Measurements from ENCODE around the gene GNS. TPM values are rescaled to one million over a fixed set of nuclear protein-coding genes. Genes with fewer than 3 reads are reported as not detected.

GNS gene
- total RNA-seq, 1 donor from 2014 or later: 188 TPM

DNA sequence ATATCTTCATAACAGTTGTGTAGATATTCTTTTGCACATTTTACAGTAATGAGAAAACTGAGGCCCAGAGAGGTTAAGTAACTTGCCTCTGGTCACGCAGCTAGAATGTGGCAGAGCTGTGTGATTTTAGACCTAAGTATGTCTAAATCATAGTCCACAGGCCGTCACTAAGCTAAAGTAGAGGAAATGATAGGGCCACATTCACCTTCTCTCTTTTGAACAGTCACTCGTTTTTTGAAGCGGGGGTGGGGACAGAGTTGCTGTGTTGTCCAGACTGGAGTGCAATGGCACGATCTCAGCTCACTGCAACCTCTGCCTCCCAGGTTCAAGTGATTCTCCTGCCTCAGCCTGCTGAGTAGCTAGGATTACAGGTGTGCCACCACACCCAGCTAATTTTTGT is 80.4 kb downstream of the GNS start:
- peaks cover 4% of the 10 kb centered on the region for H3K36me3 ChIP-seq
- TF ChIP-seq, protein P1, sequence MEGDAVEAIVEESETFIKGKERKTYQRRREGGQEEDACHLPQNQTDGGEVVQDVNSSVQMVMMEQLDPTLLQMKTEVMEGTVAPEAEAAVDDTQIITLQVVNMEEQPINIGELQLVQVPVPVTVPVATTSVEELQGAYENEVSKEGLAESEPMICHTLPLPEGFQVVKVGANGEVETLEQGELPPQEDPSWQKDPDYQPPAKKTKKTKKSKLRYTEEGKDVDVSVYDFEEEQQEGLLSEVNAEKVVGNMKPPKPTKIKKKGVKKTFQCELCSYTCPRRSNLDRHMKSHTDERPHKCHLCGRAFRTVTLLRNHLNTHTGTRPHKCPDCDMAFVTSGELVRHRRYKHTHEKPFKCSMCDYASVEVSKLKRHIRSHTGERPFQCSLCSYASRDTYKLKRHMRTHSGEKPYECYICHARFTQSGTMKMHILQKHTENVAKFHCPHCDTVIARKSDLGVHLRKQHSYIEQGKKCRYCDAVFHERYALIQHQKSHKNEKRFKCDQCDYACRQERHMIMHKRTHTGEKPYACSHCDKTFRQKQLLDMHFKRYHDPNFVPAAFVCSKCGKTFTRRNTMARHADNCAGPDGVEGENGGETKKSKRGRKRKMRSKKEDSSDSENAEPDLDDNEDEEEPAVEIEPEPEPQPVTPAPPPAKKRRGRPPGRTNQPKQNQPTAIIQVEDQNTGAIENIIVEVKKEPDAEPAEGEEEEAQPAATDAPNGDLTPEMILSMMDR (IDR thresholded peaks at IDR 0.05): no peak
- DNase-seq (no peak), ATAC-seq (no peak)
- H3K4me1 ChIP-seq: peaks cover 85% of the 10 kb centered on the region
- H3K27ac ChIP-seq: peak overlapping the region; percentile 56
- H3K9me3 ChIP-seq: no peaks in the 10 kb centered on the region
- no peaks in the 10 kb centered on the region for H3K27me3 ChIP-seq
- intact Hi-C loops (cut with DNase I): no loop called here
- no peak overlapping the region for H3K4me3 ChIP-seq

DNA sequence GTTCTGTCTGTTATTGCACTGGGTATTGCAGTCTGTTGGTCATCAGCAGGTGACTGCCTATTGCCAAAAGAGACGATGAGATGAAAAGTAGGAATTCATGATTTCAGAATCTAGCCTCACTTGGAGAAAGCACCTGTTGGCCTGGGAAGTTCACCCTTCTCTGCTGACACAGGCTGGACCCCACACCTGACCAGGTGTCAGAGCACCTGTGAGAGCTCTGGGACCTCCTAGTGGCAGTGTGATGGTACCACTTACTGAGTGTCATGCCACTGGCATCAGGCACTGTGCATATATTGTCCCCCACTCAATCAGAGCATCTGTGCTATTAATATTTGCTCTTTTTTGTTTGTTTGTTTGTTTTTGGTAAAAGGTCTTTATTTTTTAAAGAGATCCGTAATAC is 81.0 kb downstream of the GNS start:
- TF ChIP-seq, protein P1 (IDR thresholded peaks at IDR 0.05): no peak
- H3K9me3 ChIP-seq: no peaks in the 10 kb centered on the region
- DNase-seq: no peak
- peaks cover 86% of the 10 kb centered on the region for H3K4me1 ChIP-seq
- H3K36me3 ChIP-seq: peaks cover 4% of the 10 kb centered on the region
- no peak overlapping the region for H3K4me3 ChIP-seq
- no peak for ATAC-seq
- intact Hi-C loops (cut with DNase I): no loop called here
- peak overlapping the region; percentile 27 for H3K27ac ChIP-seq
- no peaks in the 10 kb centered on the region for H3K27me3 ChIP-seq

DNA sequence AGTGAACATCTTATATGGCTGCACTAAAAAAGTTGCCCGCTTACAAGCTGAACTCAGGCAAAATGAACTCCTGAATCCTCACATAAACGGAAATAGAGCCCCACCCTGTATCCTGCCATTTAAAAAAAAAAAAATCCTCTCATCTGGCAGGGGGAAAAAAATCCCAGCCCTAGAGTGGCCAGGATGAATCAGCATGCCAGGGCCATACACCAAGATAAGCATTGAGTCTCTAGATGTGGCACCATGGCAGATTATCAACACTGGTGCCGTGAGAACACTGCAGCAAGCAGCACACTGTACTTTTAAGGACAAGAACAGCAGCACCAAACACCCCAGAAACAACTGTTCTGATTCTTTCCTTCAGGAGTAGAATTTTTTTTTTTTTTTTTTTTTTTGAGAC is 83.4 kb downstream of the GNS start:
- ATAC-seq (peak; percentile 19), DNase-seq (no peak)
- Histone ChIP-seq H3K4me3 (no peak overlapping the region), H3K27ac (peak overlapping the region; percentile 47), H3K27me3 (no peaks in the 10 kb centered on the region), H3K9me3 (no peaks in the 10 kb centered on the region), H3K4me1 (peaks cover 86% of the 10 kb centered on the region), H3K36me3 (peaks cover 4% of the 10 kb centered on the region)
- intact Hi-C loops (cut with DNase I): no loop called here
- TF ChIP-seq, protein P1 (IDR thresholded peaks at IDR 0.05): no peak

DNA sequence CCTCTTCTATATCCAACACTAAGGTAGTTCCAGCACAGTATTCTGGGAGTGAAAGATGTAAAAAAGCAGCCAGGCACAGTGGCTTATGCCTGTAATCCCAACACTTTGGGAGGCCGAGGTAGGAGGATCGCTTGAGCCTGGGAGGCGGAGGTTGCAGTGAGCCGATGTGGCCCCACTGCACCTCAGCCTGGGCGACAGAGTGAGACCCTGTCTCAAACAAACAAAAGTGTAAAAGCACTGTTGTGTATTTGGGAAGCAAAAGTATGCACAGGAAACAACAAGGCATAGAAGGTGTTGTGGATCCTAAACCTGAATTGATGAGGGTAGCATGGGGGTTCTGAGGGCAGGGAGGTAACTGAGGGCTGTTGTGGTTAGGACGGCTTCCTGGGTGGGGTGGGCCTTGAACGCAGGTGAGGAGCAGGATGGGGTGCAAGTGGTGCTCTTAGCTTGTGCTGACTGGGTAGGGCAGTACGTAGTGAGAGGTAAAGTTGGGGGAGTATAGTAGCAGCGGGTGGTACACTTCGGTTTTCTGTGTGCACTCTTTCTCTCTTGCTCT is 84.8 kb downstream of the GNS start:
- intact Hi-C loops (cut with DNase I): no loop called here
- Histone ChIP-seq H3K9me3 (no peaks in the 10 kb centered on the region), H3K4me1 (peaks cover 88% of the 10 kb centered on the region), H3K27ac (no peak overlapping the region), H3K36me3 (peaks cover 4% of the 10 kb centered on the region), H3K27me3 (no peaks in the 10 kb centered on the region), H3K4me3 (no peak overlapping the region)
- ATAC-seq (no peak), DNase-seq (no peak)
- TF ChIP-seq, protein P1 (IDR thresholded peaks at IDR 0.05): no peak

DNA sequence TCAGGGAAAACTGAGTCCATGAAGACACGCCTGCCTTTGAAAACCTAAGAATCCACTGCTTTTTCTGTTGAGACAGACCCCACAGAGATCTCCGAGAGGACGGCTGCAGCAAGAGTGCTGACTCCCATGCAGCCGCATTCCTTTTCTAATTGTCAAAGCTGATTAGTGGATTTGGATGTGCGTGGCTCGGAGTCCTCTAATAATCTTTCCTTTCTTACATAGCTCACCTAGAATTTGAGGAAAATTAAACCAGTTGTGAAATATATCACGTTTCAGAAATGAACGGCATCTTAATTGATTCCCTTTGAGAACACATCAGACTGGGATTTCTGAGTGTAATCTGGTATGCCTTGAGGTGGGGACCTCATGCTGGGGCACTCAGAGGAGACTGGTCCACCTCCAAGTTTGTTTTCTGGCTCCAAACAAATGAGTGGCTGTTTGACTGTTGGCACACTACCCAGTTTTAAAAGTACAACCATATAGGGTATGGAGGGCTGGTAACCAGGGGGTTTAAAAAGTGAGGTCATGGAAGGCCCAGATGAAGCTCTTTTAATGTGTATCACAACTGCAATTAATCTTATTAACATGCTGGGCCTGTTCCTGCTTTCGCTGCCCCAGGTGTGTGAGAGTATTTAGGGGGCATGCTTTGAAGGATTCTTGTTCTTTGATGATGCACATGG is 85.6 kb downstream of the GNS start:
- DNase-seq (no peak), ATAC-seq (no peak)
- intact Hi-C loops (cut with DNase I): no loop called here
- Histone ChIP-seq H3K9me3 (no peaks in the 10 kb centered on the region), H3K27ac (peak overlapping the region; percentile 72), H3K4me1 (peaks cover 86% of the 10 kb centered on the region), H3K4me3 (no peak overlapping the region), H3K36me3 (peaks cover 4% of the 10 kb centered on the region), H3K27me3 (no peaks in the 10 kb centered on the region)
- TF ChIP-seq, protein P1 (IDR thresholded peaks at IDR 0.05): no peak

Measured in upper lobe of right lung (tissue), 1 donor.